GM19193 (cell line): ENCODE results near the gene TRPV2.

Source experiments
- POLR2A ChIP-seq: IDR thresholded peaks from 4 replicates; pipeline ENCODE4 v1.6.1; 2011; ENCODE audit not compliant: insufficient read depth, insufficient read length; ENCODE audit errors: extremely low read depth

Gene TRPV2

GRCh38 chr17:16427020-16427419 lies 11.6 kb downstream of the TRPV2 start:
- no peak for TF ChIP-seq POLR2A

- TF ChIP-seq POLR2A: no peak
Observed at GRCh38 chr17:16428098-16428882, 12.9 kb downstream of the TRPV2 start.

DNA sequence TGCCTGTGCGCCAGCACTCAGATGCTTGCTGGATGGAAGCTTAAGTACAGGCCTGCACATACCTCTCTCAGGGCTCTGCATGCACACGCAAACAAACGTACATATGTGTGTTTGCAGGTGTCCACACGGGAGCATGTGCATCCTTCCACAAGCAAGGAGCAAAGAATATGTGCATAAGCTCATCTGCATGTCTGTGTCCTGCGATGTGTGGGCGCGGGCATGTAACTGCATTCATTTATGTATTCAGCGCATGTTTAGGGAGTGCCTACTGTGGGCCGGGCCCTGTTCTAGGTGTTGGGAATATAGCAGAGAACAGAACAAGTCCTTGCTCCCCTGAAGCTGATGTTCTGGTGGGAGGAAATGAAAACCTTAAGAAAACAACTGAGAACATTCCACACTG lies 13.7 kb downstream of the TRPV2 start:
- TF ChIP-seq POLR2A: no peak

DNA sequence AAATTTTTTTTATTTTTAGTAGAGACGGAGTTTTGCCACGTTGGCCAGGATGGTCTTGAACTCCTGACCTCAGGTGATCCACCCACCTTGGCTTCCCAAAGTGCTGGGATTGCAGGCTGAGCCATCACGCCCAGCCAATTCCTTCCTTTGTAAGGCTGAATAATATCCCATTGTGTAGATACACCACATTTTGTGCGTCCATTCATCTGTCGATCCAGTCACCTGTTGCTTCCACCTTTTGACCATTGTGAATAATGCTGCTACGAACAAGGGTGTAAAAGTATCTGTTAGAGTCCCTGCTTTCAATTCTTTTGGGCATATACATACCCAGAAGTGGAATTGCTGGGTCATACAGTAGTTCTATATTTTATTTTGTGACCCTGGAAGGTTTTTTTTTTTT lies 15.3 kb downstream of the TRPV2 start:
- TF ChIP-seq POLR2A: no peak

DNA sequence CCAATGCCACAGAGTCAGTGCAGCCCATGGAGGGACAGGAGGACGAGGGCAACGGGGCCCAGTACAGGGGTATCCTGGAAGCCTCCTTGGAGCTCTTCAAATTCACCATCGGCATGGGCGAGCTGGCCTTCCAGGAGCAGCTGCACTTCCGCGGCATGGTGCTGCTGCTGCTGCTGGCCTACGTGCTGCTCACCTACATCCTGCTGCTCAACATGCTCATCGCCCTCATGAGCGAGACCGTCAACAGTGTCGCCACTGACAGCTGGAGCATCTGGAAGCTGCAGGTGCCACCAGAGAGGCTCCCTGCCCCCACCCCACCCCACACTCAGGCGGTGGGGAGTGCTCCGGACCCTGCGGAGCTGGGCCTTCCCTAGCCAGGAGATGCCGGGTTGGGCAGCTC lies 16.6 kb downstream of the TRPV2 start:
- TF ChIP-seq POLR2A: no peak

DNA sequence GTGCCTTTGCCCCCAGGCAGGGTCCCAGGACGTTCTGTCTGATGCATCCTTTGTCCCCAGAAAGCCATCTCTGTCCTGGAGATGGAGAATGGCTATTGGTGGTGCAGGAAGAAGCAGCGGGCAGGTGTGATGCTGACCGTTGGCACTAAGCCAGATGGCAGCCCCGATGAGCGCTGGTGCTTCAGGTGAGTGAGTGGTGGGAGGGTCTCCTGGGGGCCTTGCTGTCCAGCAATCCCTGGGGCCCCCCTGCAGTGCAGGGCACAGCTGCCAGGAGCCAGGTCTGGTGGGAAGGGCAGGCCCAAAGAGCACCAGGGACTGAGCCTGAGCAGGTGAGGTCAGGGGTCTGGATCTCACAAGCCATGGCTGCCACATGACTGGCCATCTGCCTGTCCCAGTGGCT lies 18.1 kb downstream of the TRPV2 start:
- no peak for TF ChIP-seq POLR2A

DNA sequence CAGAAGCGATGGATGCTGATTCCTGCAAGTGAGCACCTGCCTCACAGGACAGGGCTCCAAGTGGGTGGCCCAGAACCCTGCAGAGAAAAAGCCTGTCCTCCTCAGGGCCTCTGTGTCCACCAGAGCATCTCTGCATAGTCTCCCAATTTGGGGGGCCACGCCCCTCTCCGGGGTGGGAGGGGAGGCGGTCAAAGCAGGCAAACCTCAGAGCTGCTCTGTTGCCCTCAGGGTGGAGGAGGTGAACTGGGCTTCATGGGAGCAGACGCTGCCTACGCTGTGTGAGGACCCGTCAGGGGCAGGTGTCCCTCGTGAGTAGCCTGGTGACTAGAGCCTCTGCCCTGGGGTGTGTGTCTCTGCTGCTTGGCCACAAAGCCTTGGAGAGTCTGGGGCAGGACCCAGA lies 19.3 kb downstream of the TRPV2 start:
- peak; percentile 32 for TF ChIP-seq POLR2A

GRCh38 chr17:16435925-16436886 lies 20.8 kb downstream of the TRPV2 start:
- TF ChIP-seq POLR2A: no peak

GRCh38 chr17:16437083-16437482 lies 21.7 kb downstream of the TRPV2 start:
- no peak for TF ChIP-seq POLR2A

DNA sequence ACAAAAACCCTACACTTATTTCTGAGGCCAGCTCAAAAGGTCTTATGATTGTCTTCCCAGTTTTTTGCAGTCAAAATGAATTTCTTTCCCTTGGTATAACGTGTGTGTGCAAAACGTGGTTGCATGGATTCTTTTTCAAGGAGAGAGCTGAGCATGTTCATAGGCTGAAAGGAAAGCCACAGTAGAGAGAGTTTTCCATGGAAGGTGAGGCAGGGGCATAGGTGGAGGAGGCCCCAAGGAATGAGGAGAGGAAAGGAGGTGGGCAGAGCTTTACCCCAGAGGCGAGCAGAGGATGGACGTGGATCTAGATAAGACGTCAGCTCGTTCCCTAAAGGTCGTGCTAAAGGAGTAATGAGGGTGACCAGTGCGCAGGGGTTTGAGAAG lies 22.8 kb downstream of the TRPV2 start:
- TF ChIP-seq POLR2A: no peak

- TF ChIP-seq POLR2A: peak; percentile 92
Observed at GRCh38 chr17:16438557-16439302, 23.4 kb downstream of the TRPV2 start.

DNA sequence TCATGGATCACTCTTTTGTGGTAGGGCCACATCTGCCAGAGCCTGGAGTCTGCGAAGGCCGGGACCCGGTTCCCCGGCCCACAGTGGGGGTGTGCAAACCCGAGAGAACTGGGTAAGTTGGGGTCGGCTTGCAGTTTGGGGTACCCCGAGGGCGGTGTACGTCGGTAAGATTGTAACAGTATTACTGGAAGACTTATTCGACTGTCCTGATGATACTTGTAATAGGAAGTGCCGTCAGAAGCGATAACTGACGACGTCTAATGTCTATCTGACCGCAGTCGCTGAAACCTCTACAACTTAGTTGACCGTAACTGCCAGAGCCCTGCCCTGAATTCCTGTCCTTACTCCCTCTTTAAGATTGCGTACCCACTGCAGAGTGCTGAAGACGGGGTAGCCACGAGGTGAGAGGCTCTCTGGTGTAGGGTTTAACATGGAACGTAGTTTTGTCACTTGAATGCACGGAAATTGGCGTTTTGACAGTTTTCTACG lies 24.0 kb downstream of the TRPV2 start:
- no peak for TF ChIP-seq POLR2A

- TF ChIP-seq POLR2A: no peak
Observed at GRCh38 chr17:16439811-16440351, 24.5 kb downstream of the TRPV2 start.

GRCh38 chr17:16440901-16441629 lies 25.7 kb downstream of the TRPV2 start:
- no peak for TF ChIP-seq POLR2A
